Adrenal gland (tissue), 12 donors: Measurements from ENCODE around the gene OPCML. TPM values are rescaled to one million over a fixed set of nuclear protein-coding genes. Genes with fewer than 3 reads are reported as not detected.

Experiments
- DNase-seq, 7 donors: peaks; one replicate each; pipeline ENCODE4 v3.0.0-alpha.2; 2019 to 2020
- H3K27ac ChIP-seq, 5 donors: fragments of 200-600 bp; sonication (generic) in 4 of 5; 1 replicate in 3 of 5; 2 replicates in 2 of 5; pipeline versions ENCODE4 v1.5.1 to v1.8.0; 2016 to 2020; ENCODE audit warnings: mild to moderate bottlenecking in 1 of 5
- H3K27me3 ChIP-seq: fragments of 200-600 bp; 2 replicates; pipeline ENCODE4 v1.8.0; 2021
- H3K36me3 ChIP-seq, 2 donors: fragments of 200-600 bp; replicated peaks in 1 of 2; 1 replicate in 1 of 2; 2 replicates in 1 of 2; pipeline versions ENCODE4 v1.5.1 to v1.8.0; 2018 to 2022
- H3K4me1 ChIP-seq, 2 donors: fragments of 200-600 bp; replicated peaks in 1 of 2; 1 replicate in 1 of 2; 2 replicates in 1 of 2; pipeline versions ENCODE4 v1.5.1 to v1.8.0; 2018 to 2021
- H3K4me3 ChIP-seq, 4 donors: fragments of 200-600 bp; sonication (generic) in 3 of 4; one replicate each; pipeline ENCODE4 v1.5.1; 2016 to 2018
- H3K9me3 ChIP-seq, 3 donors: fragments of 200-600 bp; sonication (generic) in 1 of 3; replicated peaks in 1 of 3; 1 replicate in 2 of 3; 2 replicates in 1 of 3; pipeline versions ENCODE4 v1.5.1 to v1.8.0; 2016 to 2021
- CTCF ChIP-seq, 6 experiments: fragments of 450-650 bp in 4 of 6; fragments of 200-600 bp in 2 of 6; sonication (generic) in 1 of 6; IDR thresholded peaks; 1 replicate in 5 of 6; 2 replicates in 1 of 6; pipeline versions ENCODE4 v1.5.1 to v1.8.0; 2016 to 2021; ENCODE audit warnings: antibody characterized with exemption in 6 of 6, mild to moderate bottlenecking in 2 of 6, moderate library complexity in 1 of 6
- POLR2A ChIP-seq, 2 donors: fragments of 450-650 bp; IDR thresholded peaks; one replicate each; pipeline ENCODE4 v1.6.1; 2017; ENCODE audit warnings: antibody characterized with exemption in 2 of 2, mild to moderate bottlenecking in 2 of 2, moderate library complexity in 1 of 2
- WGBS, 4 donors: extraction: QIAGEN DNeasy Blood & Tissue Kit in 2 of 4; methylation state at CpG; one replicate each; pipeline versions ENCODE4 v1.1.5 to v1.1.7; 2013 to 2017; 5-methylcytosine and 5-hydroxymethylcytosine counted together
- intact Hi-C, 2 donors: fragments of 100-400 bp; cut with DNase I; formaldehyde crosslinking; loops; one replicate each; pipeline versions ENCODE4 v1.14.1 to v1.15.0; 2022 to 2023
- polyA plus RNA-seq, 3 donors: library from polyadenylated mRNA; stranded (reverse); fragments of 200-250 nt in 2 of 3; fragments of 350-450 nt in 1 of 3; fragmentation: Illumina TruSeq in 1 of 3; extraction: RNeasy Lipid Tissue Mini Kit (QIAGEN cat#74804) in 1 of 3; gene quantifications; one replicate each; pipeline ENCODE4 v1.2.3, GENCODE V29; 2013 to 2014
- total RNA-seq, 9 donors: library from RNA; depleted of rRNA in 4 of 9; stranded (reverse); fragments of >200 nt in 4 of 9; fragments of 120-200 nt in 1 of 9; fragmentation: NEBNext Ultra II Directional in 1 of 9; extraction: Animal tissue kit (Norgen Biotek cat#: 25700) in 1 of 9; gene quantifications; one replicate each; pipeline versions ENCODE4 v1.1.0 to v1.2.4, GENCODE V29; 2013 to 2023
- donor health status: healthy with polysubstance abuse.
- donor health status: Bipolar disorder and iron deficiency.
- donor health status: DM: yes; HTN: yes; CAD: no.
- donor health status: DM: no; HTN: no; CAD: no.
- donor health status: DM: no; HTN: no; CAD: no.
- donor health status: DM: yes; HTN: yes; CAD: no.

OPCML gene
- total and polyA plus RNA-seq, 12 donors = 0.10 to 5.5 (median 0.72) TPM; not detected in 5

- H3K9me3 ChIP-seq = no peaks in the 10 kb centered on the region
- intact Hi-C loops = no loop called here
- no peak for DNase-seq
- TF ChIP-seq POLR2A (IDR thresholded peaks at IDR 0.05) (no peak), CTCF (IDR thresholded peaks at IDR 0.05) (no peak)
- H3K27ac ChIP-seq = no peak overlapping the region
- 71 to 84% (median 80%) methylated on average over 2 of the region's 2 CpGs for WGBS, 4 donors
- H3K27me3 ChIP-seq = no peaks in the 10 kb centered on the region
- no peak overlapping the region for H3K4me3 ChIP-seq
- H3K36me3 ChIP-seq = no peaks in the 10 kb centered on the region
- H3K4me1 ChIP-seq = no peaks in the 10 kb centered on the region
These were observed 1121.9 kb downstream of the OPCML start for GRCh38 chr11:132410383-132410782.

GRCh38 chr11:132409573-132410355 lies 1122.5 kb downstream of the OPCML start:
- H3K27ac ChIP-seq = no peak overlapping the region
- no peaks in the 10 kb centered on the region for H3K4me1 ChIP-seq
- H3K9me3 ChIP-seq = no peaks in the 10 kb centered on the region
- no peaks in the 10 kb centered on the region for H3K27me3 ChIP-seq
- no peaks in the 10 kb centered on the region for H3K36me3 ChIP-seq
- 77 to 89% (median 84%) methylated on average over 3 of the region's 3 CpGs for WGBS, 4 donors
- intact Hi-C loops = no loop called here
- DNase-seq = no peak
- no peak overlapping the region for H3K4me3 ChIP-seq
- TF ChIP-seq CTCF (IDR thresholded peaks at IDR 0.05) (no peak), POLR2A (IDR thresholded peaks at IDR 0.05) (no peak)

GRCh38 chr11:132408877-132409276 lies 1123.4 kb downstream of the OPCML start:
- WGBS, 4 donors = 69 to 79% (median 76%) methylated on average over 1 of the region's 1 CpG

GRCh38 chr11:132405728-132406127 lies 1126.6 kb downstream of the OPCML start:
- no peak for DNase-seq
- H3K4me1 ChIP-seq = no peaks in the 10 kb centered on the region
- no peaks in the 10 kb centered on the region for H3K27me3 ChIP-seq
- no peaks in the 10 kb centered on the region for H3K36me3 ChIP-seq
- intact Hi-C loops = no loop called here
- no peak overlapping the region for H3K27ac ChIP-seq
- H3K9me3 ChIP-seq = no peaks in the 10 kb centered on the region
- TF ChIP-seq CTCF (IDR thresholded peaks at IDR 0.05) (no peak), POLR2A (IDR thresholded peaks at IDR 0.05) (no peak)
- no peak overlapping the region for H3K4me3 ChIP-seq
- 41 to 71% (median 49%) methylated on average over 4 of the region's 4 CpGs for WGBS, 4 donors

More at GRCh38 chr11:132408877-132409276, 1123.4 kb downstream of the OPCML start:
- Histone ChIP-seq H3K9me3 (no peaks in the 10 kb centered on the region), H3K4me3 (no peak overlapping the region), H3K36me3 (no peaks in the 10 kb centered on the region), H3K4me1 (no peaks in the 10 kb centered on the region), H3K27ac (no peak overlapping the region), H3K27me3 (no peaks in the 10 kb centered on the region)
- no peak for DNase-seq
- TF ChIP-seq CTCF (IDR thresholded peaks at IDR 0.05) (no peak), POLR2A (IDR thresholded peaks at IDR 0.05) (no peak)
- intact Hi-C loops = no loop called here
